COLO829 (cell line): Measurements from ENCODE around the gene KCNQ5.

Source experiments
- DNase-seq: peaks from one replicate; pipeline ENCODE4 v3.0.0; 2012; ENCODE audit warnings: low spot score

KCNQ5 gene

DNA sequence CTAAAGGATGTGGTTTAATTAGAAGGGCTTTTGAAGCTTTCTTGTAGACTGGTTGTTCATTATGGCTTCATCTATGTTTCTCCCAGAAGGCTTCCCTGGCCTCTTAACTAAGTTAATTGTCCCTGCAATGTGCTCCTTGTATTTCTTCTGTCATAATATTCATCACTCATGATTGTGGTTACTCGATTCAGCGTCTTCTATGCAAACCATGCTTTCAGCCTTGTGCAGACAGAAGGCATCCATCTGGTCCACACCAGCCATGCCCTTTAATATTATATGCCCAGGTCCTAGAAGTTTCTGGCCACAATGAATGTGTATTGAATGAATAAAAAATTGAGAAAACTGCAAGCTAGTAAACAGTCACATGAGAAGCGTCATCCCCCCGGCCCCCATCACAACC lies 440.3 kb downstream of the KCNQ5 start:
- no peak for DNase-seq

DNA sequence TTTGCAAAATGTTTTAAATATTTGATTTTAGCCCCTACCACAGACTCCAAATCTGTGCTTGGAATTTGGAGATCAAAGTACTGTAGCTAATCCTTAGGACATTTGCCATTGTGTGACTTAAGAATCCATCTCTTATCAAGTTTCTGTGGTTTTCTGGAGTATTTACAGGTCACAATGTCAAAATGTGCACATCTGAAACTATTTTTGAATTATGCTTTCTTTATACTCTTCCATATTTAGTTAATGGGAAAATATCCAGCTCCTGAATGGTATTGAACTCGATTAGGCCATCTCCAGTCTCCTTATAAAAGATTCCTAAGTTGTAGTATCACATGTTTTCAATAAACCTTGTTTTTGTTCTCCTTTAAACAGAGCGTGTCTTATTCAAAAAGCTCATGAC lies 441.0 kb downstream of the KCNQ5 start:
- DNase-seq, result no peak

DNA sequence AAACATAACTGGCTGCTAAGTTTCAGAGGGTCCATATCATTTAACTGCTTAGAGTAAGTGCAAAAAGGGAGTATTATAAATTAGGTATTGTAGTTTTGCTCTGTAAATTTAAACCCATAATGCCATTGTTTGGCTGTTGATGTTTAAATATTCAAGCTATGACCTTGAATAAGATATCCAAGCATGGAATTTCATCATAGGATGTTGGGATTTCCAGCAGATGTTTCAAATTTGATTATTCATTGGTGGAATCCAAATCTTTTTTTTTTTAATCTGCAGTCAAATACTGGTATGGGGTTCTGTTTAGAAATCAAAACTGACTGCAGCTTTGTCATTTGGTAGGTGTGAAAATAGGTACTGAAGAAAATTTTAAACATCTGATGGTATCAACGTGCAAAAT lies 442.4 kb downstream of the KCNQ5 start:
- no peak for DNase-seq

DNA sequence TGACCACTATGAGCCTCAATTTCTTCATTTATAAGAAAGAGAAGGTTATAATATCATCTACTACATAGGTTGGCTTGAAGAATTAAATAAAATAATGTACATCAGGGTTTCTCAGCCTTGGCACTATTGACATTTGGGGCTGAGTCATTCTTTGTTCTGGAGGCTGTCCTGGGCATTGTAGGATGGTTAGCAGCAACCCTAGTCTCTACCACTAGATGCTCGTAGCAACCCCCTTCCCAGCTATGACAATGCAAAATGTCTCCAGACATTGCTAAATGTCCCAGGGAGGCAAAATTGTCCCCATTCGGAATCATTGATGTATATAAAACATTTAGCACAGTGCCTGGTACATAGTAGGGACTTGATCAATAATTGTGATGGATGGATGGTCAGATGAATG lies 451.4 kb downstream of the KCNQ5 start:
- no peak for DNase-seq

DNA sequence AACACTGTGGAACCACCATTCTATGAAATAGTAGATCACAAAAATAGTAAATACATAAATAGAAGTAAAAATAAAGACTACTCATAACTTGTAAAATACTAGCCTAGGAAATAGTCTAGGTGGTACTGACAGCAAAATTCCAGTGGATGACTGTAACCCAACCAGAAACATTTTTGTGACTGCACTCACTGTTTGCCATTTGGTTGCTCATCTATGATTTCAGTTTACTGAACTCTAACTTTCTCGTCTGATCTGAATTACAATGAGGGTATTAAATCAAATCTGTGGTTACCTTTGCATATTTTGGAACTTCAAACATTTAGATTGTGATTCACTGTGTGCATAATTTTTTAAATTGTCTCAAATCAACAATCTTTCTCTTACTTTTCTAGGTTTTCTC lies 452.3 kb downstream of the KCNQ5 start:
- DNase-seq, result no peak

DNA sequence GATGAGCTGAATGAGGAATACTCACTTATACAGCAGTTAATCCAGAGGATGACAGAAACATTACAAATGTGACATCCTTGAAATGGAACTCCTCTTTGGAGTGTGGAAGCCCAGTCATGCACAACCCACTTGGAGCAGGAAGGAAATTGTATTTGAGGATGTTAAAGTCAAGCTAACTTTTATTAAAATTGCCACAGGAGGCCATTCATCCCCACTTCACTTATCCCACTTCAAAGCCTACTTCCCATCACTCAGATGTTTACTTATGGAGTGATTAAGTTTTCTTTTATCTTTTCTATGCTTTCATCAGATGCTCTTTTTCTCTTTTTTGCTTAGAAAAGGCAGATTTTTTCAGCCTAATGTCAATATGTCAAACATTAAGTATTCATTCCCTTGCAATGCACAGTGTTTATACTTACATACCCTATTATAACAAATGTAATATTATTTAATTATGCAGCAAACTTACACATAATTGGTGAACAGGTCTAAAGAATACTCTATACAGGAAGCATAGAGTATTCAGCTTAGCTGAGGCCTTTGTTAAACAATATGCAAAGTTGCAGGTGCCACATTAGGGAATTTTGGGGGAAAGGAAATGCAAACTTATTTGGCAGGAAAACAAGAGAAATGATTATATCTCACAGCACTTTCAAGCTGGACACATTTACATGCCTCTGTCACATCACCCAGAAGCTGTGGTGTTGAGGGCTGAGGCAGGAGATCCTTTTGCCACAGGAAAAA lies 454.5 kb downstream of the KCNQ5 start:
- no peak for DNase-seq

DNA sequence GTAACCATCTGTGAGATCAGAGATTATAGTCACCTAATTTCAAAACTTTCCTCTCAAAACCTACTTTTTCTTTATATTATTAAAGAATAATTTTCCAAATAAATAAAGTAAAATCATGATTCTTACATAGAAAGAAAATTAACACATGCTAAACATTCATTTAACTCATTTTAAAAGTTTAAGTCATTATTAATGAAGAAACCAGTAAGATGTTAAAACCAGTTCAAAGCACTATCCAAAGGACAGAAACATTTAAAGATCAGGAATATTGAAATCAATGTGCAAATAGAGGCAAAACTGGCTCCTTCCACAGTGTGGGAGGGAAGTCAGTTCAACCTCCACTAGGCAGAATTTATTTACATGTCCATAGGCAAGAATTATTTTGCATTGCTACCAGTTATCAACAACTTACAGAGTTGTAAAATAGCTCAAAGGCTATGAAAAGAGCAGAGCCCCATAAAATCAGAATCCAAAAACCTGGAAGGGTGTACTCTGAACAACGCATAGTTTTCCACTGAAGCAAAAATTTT lies 456.5 kb downstream of the KCNQ5 start:
- no peak for DNase-seq

DNA sequence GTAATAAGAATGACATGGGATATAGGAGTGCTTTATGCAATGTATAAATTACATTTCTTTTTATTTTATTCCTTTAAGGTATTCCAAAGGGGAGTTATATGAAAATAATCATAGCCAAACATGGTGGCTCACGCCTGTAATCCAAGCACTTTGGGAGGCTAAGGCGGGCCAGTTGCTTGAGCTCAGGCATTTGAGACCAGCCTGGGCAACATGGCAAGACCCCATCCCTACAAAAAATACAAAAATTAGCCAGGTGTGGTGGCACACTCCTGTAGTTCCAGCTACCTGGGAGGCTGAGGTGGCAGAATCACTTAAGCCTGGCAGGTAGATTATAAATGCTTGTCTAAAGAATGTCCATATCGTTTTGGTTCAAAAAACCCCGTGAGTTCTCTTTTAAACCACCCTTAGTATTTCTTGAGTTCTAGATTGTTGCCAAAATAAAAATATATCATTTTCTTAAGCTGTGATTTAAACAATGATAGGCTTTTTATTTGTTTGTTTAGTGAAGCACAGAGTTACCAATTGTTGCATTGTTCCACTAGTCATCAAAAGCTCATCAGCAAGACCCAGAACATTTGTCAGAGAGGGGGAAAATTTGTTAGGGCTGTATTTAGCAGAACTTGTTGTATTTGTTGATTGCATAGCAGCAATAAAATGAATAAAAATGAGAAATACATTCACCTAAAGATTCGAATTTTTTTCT lies 457.2 kb downstream of the KCNQ5 start:
- no peak for DNase-seq

DNA sequence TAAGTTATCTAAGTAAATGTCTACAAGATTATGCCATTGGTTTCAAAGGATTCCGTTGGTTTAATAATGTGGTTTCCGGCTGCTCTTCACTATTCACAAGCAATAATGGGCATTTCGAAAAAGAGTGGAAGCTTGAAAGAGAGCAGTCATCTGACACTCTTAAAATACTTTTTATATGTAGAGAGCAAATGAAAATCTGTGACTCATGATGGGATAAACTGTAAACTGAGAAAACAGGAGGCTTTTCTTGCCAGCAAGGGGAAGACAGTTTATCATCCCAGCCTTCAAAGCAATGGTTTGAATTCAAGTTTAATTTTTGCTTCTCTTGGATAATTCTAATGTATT lies 457.7 kb downstream of the KCNQ5 start:
- peak; percentile 56 for DNase-seq

DNA sequence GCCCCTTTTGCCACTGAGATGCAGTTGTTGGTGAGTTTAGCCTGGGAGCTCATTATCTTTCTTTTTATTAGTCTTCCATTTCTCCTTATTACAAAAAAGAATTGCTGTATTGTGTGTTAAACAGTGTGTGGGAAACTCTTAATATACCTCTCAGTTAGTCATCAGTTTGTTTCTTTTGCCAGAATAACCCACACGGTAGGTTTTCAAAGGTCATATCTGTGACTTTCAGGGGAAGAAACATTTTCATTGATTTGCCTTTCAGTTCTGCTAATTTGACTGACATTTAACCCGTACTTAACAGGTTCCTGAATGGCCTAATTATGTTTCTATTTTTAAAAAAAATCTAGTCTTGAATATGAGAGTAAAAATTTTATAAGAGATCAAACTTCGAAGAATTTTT lies 458.1 kb downstream of the KCNQ5 start:
- peak; percentile 72 for DNase-seq

DNA sequence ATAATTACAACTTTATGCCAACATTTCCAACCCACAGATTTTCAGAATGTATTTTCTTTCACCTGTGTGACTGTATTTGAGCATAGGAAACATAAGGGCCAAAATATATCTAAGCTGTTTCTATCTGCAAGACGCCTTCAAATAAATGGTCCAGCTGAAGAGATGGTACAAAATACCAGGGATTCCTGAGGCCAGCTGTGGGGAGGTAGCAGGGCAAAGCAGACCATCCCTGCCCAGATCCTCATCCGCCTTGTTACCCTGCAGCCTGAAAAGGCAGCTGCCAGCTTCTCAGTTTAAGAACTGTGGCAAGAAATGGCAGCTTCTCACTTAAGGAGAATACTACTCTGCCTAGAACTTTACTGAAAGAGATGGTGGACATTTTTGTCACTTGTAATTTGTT lies 460.1 kb downstream of the KCNQ5 start:
- no peak for DNase-seq

DNA sequence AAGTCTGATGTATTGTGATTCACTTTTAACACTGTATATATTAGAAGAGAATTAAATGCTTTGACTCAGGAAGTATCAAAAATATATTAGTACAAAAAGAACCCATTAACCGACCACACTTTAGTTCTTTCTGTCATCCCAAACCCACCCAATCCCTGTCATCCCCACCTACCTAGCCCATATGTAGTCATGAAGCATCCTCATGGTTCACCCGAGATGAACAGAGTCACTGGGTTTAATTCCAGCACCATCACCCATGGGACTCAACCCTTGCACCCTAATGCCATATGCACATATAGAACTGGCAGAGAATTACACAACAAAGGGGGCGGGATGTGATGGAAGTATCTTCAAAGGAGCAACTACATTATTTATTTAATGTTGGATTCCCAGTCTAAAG lies 462.0 kb downstream of the KCNQ5 start:
- no peak for DNase-seq

DNA sequence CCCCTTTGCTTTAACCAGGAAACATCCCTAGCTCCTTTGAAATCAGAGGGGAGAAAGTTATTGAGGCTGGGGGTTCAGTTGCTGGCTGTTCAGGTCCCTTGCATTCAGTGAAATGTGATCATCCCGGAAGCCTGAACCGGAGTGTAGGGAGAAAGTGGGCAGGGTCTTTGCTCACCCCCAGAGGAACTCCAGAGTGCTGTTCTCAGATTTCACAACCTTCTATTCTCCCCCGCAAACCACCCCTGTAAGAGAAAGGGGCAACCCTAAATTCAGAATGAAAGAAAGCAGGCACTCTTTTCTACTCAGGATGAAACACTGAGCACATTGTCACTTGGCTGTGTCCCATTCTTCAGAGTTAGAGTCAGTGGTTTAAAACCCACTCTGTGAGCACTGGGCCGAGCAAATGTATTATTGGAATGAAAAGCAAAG lies 463.6 kb downstream of the KCNQ5 start:
- peak; percentile 30 for DNase-seq

DNA sequence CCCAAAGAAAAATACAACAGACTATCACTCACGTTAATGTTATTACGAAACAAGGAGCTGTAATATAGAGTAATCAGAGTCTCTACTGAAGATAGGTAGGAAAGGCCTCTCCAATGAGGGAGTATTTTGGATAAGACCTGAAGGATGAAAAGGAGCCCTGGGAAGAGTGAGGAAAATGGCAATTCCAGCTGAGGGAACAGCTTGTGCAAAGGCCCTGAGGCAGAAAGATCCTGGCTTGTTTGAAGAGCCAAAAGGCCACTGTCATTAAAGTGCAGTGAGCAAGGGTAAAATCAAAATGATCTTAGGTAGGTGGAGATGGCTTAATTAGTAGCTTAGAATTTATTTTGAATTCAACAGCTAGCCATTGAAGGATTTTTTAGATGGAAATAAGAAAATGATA lies 464.9 kb downstream of the KCNQ5 start:
- no peak for DNase-seq

DNA sequence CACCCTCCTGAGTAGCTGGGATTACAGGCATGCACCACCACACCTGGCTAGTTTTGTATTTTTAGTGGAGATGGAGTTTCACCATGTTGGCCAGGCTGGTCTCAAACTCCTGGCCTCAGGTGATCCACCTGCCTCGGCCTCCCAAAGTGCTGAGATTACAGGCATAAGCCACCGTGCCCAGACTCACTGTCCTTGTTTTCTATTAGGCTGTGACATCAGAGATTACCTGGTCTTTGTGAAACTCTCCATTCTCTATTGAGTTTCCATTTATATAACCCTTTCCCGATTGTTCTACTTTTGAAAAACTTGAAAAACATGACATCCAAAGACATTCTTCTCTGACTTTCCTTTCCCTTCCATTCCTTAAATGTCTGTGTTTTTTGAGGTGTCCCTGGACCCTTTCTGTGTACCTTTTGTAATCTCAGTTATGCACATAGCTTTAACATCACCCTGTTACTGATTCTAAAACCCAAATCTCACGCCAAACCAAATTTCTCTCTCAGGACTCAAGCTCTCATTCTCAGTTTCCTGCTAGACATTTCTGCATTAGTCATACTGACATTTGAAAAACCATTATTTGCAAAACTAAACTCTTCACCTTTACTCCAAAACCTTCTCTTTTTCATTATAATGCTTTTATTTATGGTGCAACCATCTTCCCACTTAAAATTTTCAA lies 466.4 kb downstream of the KCNQ5 start:
- DNase-seq, result no peak

DNA sequence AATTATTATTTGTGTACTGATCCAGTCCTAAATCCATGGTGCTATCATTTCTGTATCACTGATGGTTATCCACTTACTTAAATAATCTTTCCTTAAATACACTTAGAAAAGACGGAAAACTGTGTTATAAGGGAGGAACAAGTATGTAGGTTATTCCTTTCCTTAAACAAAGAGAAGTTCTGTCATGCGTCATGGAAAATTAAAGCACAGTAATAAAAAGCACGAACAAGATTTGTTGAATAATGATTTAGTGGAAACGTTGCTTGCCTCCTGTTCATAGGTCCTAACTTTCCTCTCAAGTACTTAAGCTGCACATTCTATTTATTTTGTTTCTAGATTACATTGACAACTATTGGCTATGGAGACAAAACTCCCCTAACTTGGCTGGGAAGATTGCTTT lies 483.1 kb downstream of the KCNQ5 start:
- no peak for DNase-seq

DNA sequence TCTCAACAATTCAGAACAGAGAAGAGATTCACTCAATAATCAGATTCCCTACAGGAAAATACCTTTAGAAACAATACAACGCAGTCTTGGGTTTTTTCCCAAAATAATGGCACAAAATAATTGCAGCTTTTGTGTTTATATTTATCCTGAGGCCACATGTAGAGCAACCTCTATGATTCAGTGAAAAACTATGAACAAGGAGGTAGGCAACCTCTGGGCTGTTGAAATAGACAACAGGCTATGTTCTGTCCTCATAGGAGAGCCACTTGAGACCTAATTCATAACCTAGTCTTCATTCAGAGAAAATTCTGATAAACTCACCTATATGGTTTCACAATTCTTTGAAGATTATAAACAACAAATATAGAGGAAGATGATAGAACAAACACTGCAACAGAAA lies 485.2 kb downstream of the KCNQ5 start:
- no peak for DNase-seq

DNA sequence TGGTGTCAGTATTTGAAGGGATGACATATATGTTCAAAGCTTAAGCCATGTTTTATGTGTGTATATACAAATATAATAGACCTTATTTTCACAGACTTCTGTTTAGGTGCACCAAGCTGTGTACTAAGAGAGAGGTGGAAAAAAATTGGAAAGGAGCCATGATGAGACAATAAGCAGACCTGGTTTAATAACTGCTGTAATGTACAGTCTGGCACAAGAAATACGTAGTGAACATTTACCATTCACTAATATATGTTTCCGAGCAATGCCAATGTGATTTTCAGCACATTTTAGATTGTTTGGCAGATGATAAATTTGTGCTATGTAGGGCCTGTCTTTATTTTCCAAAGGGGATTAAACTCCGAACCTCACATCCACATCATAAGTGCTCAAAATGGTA lies 487.1 kb downstream of the KCNQ5 start:
- DNase-seq, result no peak

DNA sequence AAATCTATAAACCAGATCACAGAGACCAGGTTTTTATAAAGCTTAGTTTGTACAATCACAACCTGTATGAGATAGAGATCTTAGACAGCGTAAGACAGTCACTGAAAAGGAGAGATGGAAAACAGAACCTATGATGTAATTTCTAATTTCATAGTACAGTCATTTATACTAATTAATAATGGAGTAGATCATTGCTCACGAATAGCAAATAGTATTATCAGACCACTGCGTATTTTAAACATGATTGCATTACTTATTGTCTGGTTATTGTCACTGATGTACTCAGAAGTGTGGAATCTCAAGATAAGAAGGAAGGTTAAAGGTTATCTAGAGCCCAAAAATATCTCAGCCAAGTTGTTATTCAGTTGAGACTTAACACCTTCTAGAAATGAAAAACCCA lies 487.8 kb downstream of the KCNQ5 start:
- DNase-seq, result no peak

DNA sequence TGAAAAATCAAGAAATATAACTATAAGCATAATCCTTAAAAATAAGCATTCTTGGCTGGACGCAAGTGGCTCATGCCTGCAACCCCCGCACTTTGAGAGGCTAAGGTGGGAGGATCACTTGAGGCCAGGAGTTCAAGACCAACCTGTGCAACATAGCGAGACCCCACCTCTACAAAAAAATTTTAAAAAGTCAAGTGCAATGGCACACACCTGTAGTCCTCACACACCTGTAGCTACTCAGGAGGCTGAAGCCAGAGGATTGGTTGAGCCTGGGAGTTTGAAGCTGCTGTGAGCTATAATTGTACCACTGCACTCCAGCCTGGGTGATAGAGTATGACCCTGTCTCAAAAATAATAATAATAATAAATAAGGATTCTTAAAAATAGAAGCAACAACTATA lies 494.5 kb downstream of the KCNQ5 start:
- no peak for DNase-seq

DNA sequence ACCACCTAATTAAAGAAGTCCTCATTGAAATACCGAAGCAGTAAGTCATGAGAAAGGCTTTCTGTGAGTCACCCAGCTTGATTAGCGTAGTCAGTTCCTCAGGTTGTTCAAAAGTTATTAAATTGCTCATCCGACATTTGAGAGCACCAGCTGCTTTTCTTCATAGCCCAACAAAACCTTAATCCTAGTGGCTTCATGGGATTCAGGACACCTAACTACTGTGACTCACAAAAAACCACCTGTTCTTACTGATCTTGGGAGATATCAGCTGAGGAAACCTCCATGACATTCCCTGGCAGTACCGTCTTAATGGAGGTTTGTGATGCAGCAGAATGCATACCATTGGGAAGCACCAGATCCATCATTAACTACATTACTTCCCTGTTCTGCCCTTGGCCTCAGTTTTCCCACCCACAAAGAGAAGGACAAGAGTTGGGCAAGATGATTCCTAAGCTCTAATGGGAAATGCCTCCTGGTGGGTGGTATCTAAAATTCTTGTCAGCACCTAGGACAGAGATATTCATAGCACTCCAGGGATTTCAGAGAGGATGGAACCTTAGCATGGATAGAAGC lies 499.6 kb downstream of the KCNQ5 start:
- DNase-seq, result no peak

DNA sequence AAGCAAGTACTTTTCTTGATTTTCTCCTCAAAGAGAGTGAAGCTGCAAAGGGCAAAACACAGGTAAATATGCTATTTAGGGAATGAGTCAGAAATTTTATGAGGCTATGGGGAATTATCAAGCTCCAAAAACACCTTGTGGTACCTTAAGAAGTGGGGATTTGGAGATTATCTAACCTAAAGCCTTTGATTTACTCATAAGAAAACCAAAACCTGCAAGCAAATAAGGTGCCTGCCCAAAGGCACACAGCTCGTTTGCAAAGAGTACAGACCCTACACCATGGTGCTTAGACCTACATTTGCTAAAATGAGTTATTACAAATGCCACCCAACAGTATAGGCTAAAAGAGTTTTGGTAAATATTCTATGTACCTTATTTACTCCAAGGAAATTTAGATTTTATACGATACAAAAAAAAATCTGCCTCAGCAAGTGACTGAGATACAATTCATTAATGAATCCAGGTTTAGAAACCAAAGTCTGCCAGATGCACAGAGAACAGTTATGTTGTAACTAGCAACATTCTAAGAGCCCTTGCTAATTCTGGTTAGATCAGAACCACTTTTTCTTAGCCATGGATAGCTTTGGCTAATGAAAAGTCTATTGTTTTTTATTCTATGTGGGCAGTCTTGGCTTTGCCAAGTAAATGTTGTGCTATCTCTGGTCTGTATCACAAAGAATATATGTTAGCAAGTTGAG lies 501.9 kb downstream of the KCNQ5 start:
- DNase-seq, result no peak
